GM19239 (cell line): Measurements from ENCODE around the gene ISY1.
"Not testable (repeated sequence)": the region's sequence is repeated elsewhere in the genome, so short reads cannot be mapped to it uniquely, and the experiment has no call there.

Source experiments
- DNase-seq: peaks from one replicate; pipeline ENCODE4 v3.0.0; 2011; ENCODE audit warnings: low spot score; ENCODE audit not compliant: insufficient read length
- FAIRE-seq: peaks from 2 replicates; lab custom pipeline; 2011; peaks lifted over from hg19 to GRCh38; lab: Jason Lieb, UNC

ISY1 gene

GRCh38 chr3:129160891-129161859, at the start of gene ISY1:
TSS of gene ISY1 (minus strand) at chr3:129161063. CDS start at chr3:129160975, 88 bp downstream.
- peak; percentile 82 for DNase-seq
- FAIRE-seq, result peak; percentile 89

- no peak for FAIRE-seq
- no peak for DNase-seq
Measured at GRCh38 chr3:129207479-129207878, 46.6 kb upstream of the ISY1 start.

DNA sequence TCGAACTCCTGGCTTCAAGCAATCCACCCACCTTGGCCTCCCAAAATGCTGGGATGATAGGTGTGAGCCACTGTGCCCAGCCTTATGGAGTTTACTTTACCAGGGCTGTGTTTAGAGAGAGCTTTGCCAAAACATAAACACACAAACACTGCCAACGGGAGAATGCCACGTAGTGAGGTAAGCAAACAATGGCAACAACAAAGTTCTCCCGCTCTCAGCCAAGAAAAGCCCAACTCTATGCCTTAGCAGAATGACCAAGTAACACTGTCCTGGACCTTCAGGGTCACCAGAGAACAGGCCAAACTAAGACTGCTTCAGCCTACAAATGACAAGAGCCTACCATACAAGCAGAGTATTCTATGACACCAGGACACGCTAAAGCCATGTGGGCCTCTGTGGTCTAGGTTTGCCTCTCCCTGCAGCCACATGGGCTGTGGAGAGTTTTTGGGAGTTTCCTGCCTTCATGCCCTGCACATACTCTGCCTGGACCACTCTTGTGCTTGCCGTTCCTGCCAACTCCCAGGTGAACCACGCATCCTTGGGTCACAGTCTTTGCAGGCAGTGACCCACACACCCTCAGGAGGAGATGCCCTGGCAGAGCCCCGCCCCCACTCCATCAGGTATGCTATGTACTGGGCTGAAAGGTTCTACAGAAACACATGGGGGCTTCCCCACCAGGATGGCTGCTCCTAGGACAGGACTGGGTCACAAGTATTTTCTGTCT, 44.4 kb upstream of the ISY1 start:
- DNase-seq (no peak), FAIRE-seq (no peak)

GRCh38 chr3:129204473-129204872, 43.6 kb upstream of the ISY1 start:
- DNase-seq (no peak), FAIRE-seq (no peak)

GRCh38 chr3:129199366-129199765, 38.5 kb upstream of the ISY1 start:
- FAIRE-seq (no peak), DNase-seq (no peak)

DNA sequence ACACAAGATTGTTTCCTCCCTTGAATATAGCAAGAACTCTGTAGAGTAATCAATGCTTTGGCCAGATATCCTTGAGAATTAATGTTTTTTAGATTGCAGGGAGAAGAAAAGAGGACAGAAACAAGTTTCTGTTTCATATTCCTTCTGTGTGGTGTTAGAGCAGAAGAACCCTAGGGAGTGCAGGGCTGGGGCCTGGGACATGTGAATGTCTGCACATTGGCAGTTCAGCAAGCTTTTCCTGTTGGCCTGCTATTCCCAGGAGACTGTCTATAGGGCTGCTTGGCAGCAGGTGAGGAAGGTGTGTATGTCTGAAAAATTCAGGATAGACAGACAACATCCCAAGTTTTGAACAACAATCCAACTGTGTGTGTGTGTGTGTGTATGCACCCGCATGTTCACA, 36.5 kb upstream of the ISY1 start:
- no peak for DNase-seq
- FAIRE-seq, result no peak

GRCh38 chr3:129196601-129197000, 35.7 kb upstream of the ISY1 start:
- no peak for FAIRE-seq

DNA sequence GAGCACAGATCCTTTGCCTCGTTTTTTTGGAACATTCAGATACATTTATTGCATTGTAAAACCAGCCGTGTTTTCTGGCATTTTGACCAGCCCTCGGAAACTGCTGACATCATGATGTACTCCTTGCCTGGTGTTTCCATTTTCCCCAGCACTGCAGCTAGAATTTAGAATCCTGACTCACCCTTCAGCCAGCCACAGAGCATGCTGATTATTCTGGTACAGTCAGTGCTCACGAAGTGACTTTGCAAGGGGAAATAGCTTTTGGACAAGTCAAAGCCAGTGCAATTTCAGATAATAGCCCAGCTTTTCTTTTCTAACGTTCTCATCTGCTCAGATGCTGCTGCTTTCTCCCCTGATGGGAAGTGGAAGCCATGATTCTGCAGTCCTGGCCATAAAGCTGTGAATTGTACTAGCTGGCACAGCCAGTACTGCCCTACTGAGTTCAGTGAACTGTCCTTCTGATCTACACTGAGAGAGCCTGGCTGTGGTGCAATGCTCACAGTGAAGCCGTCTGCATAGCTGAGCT, 34.9 kb upstream of the ISY1 start:
- FAIRE-seq (no peak), DNase-seq (no peak)

More at GRCh38 chr3:129196601-129197000, 35.7 kb upstream of the ISY1 start:
- DNase-seq, result no peak

- not testable (repeated sequence) for FAIRE-seq, DNase-seq
Measured at GRCh38 chr3:129189793-129190192, 28.9 kb upstream of the ISY1 start.

DNA sequence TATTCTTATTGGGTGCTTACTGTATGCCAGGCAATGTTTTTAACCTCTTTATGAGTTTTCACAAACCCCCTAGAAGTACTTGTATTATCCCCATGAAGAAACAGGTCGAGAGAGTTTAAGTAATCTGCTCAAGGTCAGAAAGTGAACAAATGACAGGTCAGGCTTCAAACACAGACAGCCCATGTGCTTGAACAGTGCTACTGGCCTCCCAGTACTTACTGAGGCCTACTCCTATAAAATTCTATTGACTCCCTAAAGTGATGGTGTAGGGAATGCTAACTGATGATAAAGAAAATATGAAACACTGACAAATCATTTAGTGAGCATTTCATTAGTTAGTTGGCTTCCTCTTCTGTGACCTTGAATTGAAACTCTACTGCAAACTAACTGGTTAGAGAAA, 27.0 kb upstream of the ISY1 start:
- DNase-seq (no peak), FAIRE-seq (no peak)

DNA sequence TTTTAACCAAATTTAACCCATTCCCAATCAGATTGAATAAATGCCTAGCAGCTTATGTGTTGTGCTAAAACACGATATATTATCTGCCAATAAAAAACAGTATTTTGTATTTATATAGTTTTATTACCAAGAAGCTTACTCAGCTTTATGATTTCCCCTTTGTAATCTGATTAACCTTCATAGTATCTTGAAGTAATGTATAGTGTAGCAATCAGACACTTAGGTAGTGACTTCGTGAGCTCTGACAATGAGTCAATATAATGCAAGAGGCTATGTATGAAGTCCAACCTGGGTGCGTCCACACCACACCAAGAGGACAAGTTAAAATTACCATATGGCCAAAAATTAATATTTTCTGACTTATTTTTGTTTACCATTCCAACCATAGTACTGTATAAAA, 24.9 kb upstream of the ISY1 start:
- no peak for DNase-seq
- no peak for FAIRE-seq

GRCh38 chr3:129184784-129185542, 24.1 kb upstream of the ISY1 start:
- not testable (repeated sequence) for FAIRE-seq, DNase-seq

DNA sequence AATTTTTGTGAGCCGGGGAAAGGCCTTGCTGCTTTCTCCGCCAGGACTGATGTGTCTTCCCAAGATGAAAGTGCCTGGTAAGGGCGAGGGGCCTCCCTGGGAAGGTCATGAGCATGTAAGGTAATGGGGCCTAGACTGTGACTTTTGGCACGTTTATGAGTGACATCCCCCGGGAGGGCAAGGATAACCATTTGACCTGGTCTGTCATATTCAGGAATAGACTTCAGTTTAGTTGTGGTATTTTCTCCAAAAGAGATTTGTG, 23.5 kb upstream of the ISY1 start:
- DNase-seq (no peak), FAIRE-seq (peak; percentile 78)

- peak; percentile 88 for DNase-seq
- FAIRE-seq, result peak; percentile 82
Measured at GRCh38 chr3:129183569-129184395, 22.9 kb upstream of the ISY1 start, which contains the start of gene CNBP. TSS of gene CNBP (minus strand) at chr3:129183896. CDS start at chr3:129171757, 12,139 bp downstream.

DNA sequence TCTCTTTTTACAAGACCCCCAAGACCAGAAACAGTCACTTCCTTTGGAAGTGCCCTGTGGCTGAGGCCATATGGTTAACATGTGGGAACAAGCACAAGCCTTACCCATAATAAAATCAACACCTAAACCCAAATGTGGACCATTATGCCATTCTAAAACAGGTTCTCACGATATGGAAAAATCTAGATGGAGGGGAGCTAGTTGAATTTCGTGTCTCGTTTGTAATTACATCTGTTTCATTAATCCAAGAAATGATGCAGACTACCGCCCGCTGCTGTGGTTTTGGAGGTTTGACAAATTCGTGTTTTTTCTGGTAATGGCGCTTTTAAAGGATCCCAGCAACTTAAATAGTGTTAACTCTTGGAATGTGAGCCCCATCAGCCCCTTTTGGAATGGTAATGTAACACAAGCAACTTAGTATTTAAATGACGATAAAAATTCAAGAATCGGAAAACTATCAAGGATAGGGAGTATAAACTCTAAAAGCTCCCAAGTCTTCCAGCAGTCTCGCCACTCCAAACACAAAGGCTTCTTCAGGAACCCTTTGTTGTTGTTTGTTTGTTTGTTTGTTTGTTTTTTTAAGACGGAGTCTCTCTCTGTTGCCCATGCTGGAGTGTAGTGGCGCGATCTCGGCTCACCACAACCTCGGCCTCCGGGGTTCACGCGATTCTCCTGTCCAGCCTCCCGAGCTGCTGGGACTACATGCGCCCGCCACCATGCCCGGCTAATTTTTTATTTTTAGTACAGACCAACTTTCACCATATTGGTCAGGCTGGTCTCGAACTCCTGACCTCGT, 21.7 kb upstream of the ISY1 start:
- DNase-seq (no peak), FAIRE-seq (peak; percentile 84)

DNA sequence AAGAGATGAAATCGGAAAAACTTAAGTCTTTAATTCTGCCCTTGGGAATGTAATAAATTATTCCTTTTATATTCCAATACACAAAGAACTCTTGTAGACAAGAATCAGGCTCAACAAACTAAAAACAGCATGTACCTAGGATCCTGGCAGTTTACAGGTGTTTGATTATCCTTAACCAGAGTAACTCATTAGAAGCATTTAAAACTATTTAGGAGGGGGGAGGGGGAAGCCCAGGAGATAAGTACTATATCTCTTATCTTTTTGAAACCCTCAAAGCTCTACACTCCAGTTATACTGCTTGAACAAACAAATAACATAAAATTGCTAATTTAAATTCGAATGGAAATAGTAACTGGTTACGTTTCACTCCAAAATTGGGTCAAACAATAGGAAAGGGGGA, 21.0 kb upstream of the ISY1 start:
- no peak for FAIRE-seq
- DNase-seq, result no peak

DNA sequence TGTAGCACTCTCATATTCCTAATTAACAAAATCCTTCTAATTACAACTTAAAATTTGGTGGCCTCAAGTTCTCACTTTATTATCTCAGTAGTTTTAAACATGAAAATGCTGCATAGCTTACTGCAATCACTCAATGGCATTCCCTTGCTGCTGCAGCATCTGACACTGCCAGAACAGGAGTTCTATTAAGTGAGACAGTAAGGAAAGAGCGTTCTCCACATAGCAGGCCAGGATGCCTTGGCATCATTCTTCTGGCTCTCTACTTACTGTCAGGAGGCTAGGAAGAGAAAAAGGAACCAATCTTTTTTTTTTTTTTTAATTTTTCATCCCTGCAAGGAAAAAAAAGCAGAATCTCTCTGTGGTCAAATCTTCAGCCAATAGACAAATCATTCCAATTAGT, 19.6 kb upstream of the ISY1 start:
- no peak for FAIRE-seq
- DNase-seq, result no peak

GRCh38 chr3:129176051-129176450, 15.2 kb upstream of the ISY1 start:
- DNase-seq (no peak), FAIRE-seq (no peak)

DNA sequence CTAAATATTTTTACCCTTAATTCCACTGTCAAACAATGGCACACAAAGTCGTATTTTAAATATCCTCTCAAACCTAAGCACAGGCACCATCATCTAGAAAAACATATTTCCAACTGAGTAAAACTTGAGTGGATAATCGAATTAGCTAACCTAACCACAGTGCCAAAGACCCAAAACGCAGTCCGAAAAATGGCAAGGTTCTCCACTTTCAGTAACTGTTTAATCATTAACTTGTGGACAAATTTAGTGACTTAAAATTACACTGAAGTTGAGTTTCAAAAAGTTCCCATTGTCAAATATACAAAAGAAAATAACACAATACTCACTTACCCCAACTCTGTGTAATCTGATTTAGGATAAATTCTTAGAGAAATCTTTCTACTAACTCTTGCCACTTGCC, 12.9 kb upstream of the ISY1 start:
- DNase-seq, result no peak
- no peak for FAIRE-seq
